HEK293T (cell line): ENCODE results near the gene IL17RC.

ENCODE experiments used
- ARNT ChIP-seq: fragments of 450-650 bp; IDR thresholded peaks from 2 replicates; pipeline ENCODE4 v1.6.1; 2017; ENCODE audit warnings: mild to moderate bottlenecking
- ELF4 ChIP-seq: fragments of 450-650 bp; IDR thresholded peaks from 2 replicates; pipeline ENCODE4 v1.6.1; 2017; ENCODE audit warnings: antibody characterized with exemption
- FOXA1 ChIP-seq: fragments of 450-650 bp; IDR thresholded peaks from 2 replicates; pipeline ENCODE4 v1.6.1; 2016; ENCODE audit warnings: mild to moderate bottlenecking
- FOXM1 ChIP-seq: fragments of 450-650 bp; IDR thresholded peaks from 2 replicates; pipeline ENCODE4 v1.6.1; 2017; ENCODE audit warnings: mild to moderate bottlenecking, borderline replicate concordance
- LEF1 ChIP-seq: fragments of 450-650 bp; IDR thresholded peaks from 2 replicates; pipeline ENCODE4 v1.6.1; 2017; ENCODE audit warnings: mild to moderate bottlenecking, borderline replicate concordance
- PKNOX1 ChIP-seq: fragments of 450-650 bp; IDR thresholded peaks from 2 replicates; pipeline ENCODE4 v1.6.1; 2016
- SP1 ChIP-seq: fragments of 450-650 bp; IDR thresholded peaks from 2 replicates; pipeline ENCODE4 v1.6.1; 2017
- SUZ12 ChIP-seq: fragments of 450-650 bp; IDR thresholded peaks from 2 replicates; pipeline ENCODE4 v1.6.1; 2016; ENCODE audit warnings: mild to moderate bottlenecking
- TARDBP ChIP-seq: fragments of 450-650 bp; IDR thresholded peaks from 2 replicates; pipeline ENCODE4 v1.6.1; 2016
- ZNF384 ChIP-seq: fragments of 450-650 bp; IDR thresholded peaks from 2 replicates; pipeline ENCODE4 v1.6.1; 2016

- TF ChIP-seq ELF4 (no peak), LEF1 (no peak), SUZ12 (no peak), FOXM1 (no peak), SP1 (no peak), TARDBP (no peak), FOXA1 (no peak), ARNT (no peak), ZNF384 (no peak), PKNOX1 (no peak)
These were observed 49.9 kb downstream of the IL17RC start for GRCh38 chr3:9966841-9967240.
